Measurements from ENCODE around the gene EP400. TPM values are rescaled to one million over a fixed set of nuclear protein-coding genes. Genes with fewer than 3 reads are reported as not detected.

Gene EP400
- total RNA-seq, 1 experiment from 2014 or later: 61.7 TPM

DNA sequence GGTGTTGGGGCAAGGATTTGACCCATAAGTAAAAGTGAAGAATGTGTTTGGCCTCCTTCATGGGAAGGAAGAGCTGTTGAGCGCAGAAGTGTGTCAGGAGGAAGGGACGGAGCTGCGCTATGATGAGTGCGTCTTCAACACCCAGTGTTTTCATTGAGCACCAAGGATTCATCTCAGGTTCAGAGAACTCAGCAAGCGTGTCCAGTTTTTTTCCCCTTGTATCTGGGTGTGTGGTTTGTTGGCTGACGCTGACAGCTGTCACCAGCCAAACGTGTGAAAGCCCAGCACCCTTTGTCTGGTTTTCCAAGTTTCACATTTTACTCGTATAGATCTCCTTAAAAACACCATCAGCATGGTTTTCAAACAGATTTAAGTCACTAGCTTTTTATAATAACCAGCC, 12.3 kb downstream of the EP400 start:
- Histone ChIP-seq H2BK5ac (ENCODE audit: insufficient read length, low read length) (no peak overlapping the region), H3K18ac (ENCODE audit: insufficient read length, low read depth, low read length) (no peak overlapping the region), H3K56ac (ENCODE audit: insufficient read length, low read depth, low read length) (no peak overlapping the region), H3K14ac (ENCODE audit: insufficient read depth, low read length) (no peak overlapping the region), H3K4me2 (ENCODE audit: insufficient read depth, insufficient read length, low read length) (no peak overlapping the region), H3K4ac (ENCODE audit: low read depth, low read length) (no peak overlapping the region), H3K9me3 (ENCODE audit: control insufficient read depth, low read depth, low read length) (no peaks in the 10 kb centered on the region), H3K79me2 (ENCODE audit: insufficient read depth, low read length) (peaks cover 7% of the 10 kb centered on the region; the same call in 1 of the 2 replicates), H4K5ac (ENCODE audit: insufficient read length, low read depth, low read length) (no peak overlapping the region), H3K4me1 (ENCODE audit: insufficient read depth, low read length) (no peaks in the 10 kb centered on the region), H3K9ac (ENCODE audit: extremely low read depth, insufficient read length, low read length) (no peak overlapping the region), H4K8ac (replicated peaks; ENCODE audit: insufficient read length, low read depth, low read length) (no peak overlapping the region), H2AK5ac (ENCODE audit: insufficient read length, low read length) (no peak overlapping the region), H3K23ac (ENCODE audit: insufficient read length, low read depth, low read length) (no peak overlapping the region), H2AFZ (ENCODE audit: low read length) (no peak overlapping the region), H2BK12ac (ENCODE audit: insufficient read length, low read depth, low read length) (no peak overlapping the region), H3K27ac (ENCODE audit: insufficient read length, low read depth, low read length) (no peak overlapping the region), H2BK120ac (ENCODE audit: low read depth, low read length, poor library complexity, severe bottlenecking) (no peak overlapping the region), H3K79me1 (ENCODE audit: insufficient read depth, low read depth, low read length, poor library complexity, severe bottlenecking) (peaks cover 7% of the 10 kb centered on the region), H2BK20ac (ENCODE audit: low read depth, low read length, poor library complexity, severe bottlenecking) (no peak overlapping the region), H3K23me2 (ENCODE audit: insufficient read length, low read depth, low read length, poor library complexity, severe bottlenecking) (no peaks in the 10 kb centered on the region), H4K91ac (ENCODE audit: insufficient read length, low read depth, low read length) (no peak overlapping the region), H3K27me3 (ENCODE audit: insufficient read depth, low read length) (no peaks in the 10 kb centered on the region), H2BK15ac (ENCODE audit: low read depth, low read length) (no peak overlapping the region), H4K20me1 (ENCODE audit: control insufficient read depth, insufficient read depth, insufficient read length) (no peaks in the 10 kb centered on the region), H3T11ph (ENCODE audit: low read length) (no peak overlapping the region)
- DNase-seq: no peak
- Mint-ChIP-seq H3K4me3 (no peak overlapping the region), H3K4me1 (peaks cover 18 to 23% of the 10 kb centered on the region in 2 experiments), H3K36me3 (ENCODE audit: insufficient read depth in 1 of 3, low read depth in 3 of 3) (peaks cover 4 to 23% (median 18%) of the 10 kb centered on the region in 3 experiments; a peak in 6 of 7 replicates), H3K27ac (no peak overlapping the region), H3K9me3 (no peaks in the 10 kb centered on the region), H3K27me3 (ENCODE audit: low read depth) (no peaks in the 10 kb centered on the region)
- no peak for TF ChIP-seq CTCF (conservative IDR thresholded peaks at IDR 0.05)
- no CpG with 5 or more reads among the region's 8 CpGs for WGBS (ENCODE audit: extremely low coverage, insufficient read length, low lambda C conversion rate)
